Embryonic facial prominence (tissue), 1 donor: Measurements from ENCODE around the gene YBX2.
A peak's percentile ranks its signal among the peaks of the same experiment; 100 is the strongest.

Source experiments
- DNase-seq: peaks from one replicate; pipeline ENCODE4 v3.0.0-alpha.2; 2016; ENCODE audit errors: extremely low spot score

Gene YBX2

DNA sequence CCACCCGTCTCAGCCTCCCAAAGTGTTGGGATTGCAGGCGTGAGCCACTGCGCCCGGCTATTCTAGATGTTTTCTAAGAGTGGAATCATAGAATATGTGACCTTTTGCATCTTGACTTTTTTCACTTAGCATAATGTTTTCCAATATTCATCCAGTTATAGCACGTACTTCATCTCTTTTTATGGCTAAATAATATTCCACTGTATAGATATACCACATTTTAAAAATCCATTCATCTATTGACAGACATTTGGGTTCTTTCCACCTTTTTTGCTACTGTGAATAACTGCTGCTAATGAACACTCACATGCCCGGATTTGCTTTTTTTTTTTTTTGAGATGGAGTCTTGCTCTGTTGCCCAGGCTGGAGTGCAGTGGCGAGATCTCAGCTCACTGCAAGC lies 9.7 kb upstream of the YBX2 start:
- DNase-seq, result no peak

DNA sequence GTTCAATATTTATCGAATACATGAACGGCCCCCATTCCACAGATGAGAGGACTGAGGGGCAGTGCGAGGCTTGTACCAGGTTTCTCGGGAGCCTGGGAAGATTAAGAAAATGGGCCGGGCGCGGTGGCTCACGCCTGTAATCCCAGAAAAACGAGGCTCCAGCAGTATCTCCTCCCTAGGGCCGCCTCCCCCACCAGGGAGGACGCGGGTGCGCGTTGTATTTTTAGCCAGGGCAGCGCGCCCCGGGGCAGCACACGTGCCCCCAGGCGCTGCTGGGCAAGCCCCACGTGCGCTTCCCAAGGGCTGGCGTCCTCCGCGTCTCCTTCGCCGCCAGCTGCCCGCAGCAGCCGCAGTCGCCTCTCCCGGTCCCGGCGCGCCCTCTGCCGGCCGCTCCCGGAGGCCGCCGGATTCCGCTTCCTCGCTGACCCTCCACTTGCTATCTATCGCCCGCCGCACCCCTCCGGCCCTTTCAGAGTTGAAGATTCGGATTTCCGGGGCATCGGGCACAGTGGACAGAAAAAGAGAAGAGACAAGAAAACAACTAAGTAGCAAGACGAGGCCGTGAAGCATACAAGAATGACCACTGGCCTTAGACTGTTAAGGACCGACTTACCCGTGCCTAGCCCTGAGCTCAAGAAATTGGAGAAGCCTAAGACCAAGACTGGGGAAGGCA lies 1.9 kb upstream of the YBX2 start:
- peak; percentile 48 for DNase-seq

GRCh38 chr17:7295230-7296180 lies 1.1 kb upstream of the YBX2 start:
- DNase-seq, result no peak

GRCh38 chr17:7293816-7294613 lies 424 bp downstream of the YBX2 start:
- DNase-seq, result no peak

- DNase-seq, result no peak
These were observed 1.3 kb downstream of the YBX2 start for GRCh38 chr17:7293159-7293558.

GRCh38 chr17:7292729-7293128 lies 1.7 kb downstream of the YBX2 start:
- no peak for DNase-seq

DNA sequence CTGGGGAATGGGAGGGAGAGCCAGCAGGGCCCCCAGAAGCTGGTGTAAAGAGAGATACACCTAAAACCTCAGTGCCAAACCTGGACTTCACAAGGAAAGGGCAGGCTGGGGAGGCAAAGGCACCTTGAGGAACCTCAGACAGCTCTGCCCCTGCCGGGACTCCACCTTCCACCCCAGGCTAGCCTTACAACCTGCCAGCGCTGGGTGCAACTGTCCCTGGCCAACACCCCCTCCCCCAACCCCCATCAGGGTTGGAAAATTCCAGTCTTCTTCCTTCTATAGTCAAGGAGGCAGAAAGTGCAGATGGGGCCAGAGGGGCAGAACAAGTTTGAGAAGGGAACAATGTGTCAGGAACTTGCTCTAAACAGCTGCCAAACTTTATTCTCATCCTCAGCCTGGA lies 2.2 kb downstream of the YBX2 start:
- no peak for DNase-seq

- DNase-seq, result no peak
These were observed 3.8 kb downstream of the YBX2 start for GRCh38 chr17:7290685-7291084.

- no peak for DNase-seq
These were observed 4.3 kb downstream of the YBX2 start for GRCh38 chr17:7290166-7290565.

DNA sequence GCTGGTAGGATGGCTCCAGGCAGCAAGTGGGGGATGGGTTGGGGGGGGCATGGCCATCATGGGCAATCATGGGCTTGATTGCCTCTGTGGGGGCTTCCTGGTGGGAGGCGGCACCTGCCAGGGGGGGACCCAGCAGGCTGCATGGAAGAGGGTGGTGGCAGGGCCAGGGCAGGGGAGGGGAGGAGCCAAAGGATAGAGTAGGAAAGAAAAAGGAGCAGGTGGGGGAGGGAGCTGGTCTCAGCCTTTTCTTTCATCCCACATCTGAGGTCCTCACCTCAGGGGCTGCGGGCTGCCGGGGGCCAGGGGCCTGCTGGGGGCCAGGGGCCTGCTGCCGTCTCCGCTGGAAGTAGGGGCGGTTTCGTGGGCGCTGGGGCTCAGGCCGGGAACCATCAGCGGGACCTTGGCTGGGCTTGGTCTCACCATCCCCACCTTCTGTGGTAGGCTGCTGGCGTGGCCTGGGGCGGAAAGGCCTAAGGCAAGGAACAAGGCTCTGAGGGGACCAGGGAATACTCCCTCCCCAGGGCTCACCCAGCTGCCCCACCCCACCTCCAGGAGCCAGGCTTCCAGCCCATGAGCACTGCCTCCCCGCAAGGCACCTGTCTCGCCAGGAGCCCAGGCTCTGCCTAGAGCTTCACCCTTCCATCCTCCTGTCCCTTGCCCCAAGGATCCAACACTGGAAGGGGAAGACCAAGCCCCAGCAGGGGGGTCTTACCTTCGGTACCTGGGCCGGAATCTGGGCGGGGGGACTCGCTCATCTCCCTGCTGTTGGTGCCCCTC lies 5.0 kb downstream of the YBX2 start:
- DNase-seq, result no peak

DNA sequence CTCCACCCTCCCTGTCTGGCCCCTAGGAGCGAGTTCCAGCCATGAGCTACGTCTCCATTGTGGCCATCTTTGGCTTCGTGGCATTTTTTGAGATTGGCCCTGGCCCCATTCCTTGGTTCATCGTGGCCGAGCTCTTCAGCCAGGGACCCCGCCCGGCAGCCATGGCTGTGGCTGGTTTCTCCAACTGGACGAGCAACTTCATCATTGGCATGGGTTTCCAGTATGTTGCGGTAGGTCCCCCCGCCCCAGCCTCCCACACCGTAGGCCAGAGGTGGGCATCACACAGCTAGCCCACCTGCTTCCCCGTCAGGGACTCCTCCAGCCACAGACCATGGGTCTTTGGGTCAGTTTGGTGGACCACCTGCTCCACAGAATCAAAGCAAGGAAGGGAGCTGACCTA lies 8.8 kb downstream of the YBX2 start:
- no peak for DNase-seq

GRCh38 chr17:7284911-7285310 lies 9.5 kb downstream of the YBX2 start:
- DNase-seq, result no peak

DNA sequence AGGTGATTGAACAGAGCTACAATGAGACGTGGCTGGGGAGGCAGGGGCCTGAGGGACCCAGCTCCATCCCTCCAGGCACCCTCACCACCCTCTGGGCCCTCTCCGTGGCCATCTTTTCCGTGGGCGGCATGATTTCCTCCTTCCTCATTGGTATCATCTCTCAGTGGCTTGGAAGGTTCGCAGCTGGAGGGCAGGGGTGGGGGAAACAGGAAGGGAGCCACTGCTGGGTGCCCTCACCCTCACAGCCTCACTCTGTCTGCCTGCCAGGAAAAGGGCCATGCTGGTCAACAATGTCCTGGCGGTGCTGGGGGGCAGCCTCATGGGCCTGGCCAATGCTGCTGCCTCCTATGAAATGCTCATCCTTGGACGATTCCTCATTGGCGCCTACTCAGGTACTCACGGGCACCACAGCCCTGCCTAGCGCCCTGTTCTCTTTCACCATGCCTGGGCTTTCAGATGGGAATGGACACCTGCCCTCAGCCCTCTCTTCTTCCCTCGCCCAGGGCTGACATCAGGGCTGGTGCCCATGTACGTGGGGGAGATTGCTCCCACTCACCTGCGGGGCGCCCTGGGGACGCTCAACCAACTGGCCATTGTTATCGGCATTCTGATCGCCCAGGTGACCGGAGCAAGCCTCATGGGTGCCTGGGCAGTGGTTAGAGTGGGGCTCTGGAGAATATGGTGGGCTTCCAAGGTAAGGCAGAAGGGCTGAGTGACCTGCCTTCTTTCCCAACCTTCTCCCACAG lies 10.8 kb downstream of the YBX2 start:
- no peak for DNase-seq

DNA sequence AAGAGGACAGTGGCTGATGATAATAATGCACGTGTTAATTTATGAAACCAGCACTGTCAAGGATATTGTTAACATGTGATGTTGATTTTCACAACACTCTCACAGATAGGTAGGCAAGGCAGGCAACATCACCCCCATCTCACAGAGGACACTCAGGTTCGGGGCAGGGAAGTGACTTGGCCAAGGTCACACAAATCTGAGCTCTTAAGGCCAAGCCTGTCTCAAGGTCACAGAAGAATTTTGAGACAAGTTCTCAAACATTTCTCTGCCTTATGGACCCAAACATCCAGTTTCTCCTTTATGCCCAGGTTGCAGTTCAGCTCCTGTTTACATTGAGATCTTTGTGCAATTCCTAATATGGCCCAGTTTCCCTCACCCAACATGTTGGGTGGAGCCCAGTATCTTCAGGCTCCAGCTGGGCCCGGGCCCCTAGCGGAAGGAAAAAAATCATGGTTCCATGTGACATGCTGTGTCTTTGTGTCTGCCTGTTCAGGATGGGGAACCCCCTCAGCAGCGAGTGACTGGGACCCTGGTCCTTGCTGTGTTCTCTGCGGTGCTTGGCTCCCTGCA lies 11.6 kb downstream of the YBX2 start:
- no peak for DNase-seq

- no peak for DNase-seq
These were observed 12.3 kb downstream of the YBX2 start for GRCh38 chr17:7281953-7282751.

GRCh38 chr17:7281074-7281952 lies 13.1 kb downstream of the YBX2 start, which contains the start of gene SLC2A4:
Gene SLC2A4, plus strand, starts transcription at chr17:7281718. Its CDS starts 217 bp downstream, at chr17:7281935.
- peak; percentile 85 for DNase-seq

DNA sequence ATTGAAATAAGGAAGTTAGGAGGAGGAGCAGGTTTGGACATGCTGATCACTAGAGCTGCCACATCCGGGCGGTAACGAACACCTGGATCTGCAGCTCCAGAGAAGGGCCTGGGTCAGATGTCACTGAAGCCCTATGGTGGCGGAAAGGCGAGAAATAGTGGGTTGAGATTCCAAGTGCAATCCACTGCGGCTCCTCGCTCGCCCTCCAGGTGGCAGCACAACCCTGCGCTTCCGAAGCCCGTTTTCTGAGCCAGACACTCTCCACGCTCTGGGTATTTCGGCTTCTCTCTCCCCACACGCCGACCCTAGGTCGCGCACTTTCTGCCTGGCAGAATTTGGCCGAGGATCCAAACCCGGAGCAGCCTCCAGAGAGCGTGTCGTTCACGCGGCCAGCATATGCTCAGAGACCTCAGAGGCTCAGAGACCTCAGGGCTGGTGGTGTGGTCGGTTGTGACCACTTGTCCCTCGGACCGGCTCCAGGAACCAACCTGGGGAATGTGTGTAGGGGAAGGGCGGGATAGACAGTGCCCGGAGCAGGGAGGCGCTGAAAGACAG lies 13.8 kb downstream of the YBX2 start:
- peak; percentile 58 for DNase-seq

- no peak for DNase-seq
These were observed 15.0 kb downstream of the YBX2 start for GRCh38 chr17:7279448-7279847.
